ENCODE results near the gene ZBTB25.

Gene ZBTB25

DNA sequence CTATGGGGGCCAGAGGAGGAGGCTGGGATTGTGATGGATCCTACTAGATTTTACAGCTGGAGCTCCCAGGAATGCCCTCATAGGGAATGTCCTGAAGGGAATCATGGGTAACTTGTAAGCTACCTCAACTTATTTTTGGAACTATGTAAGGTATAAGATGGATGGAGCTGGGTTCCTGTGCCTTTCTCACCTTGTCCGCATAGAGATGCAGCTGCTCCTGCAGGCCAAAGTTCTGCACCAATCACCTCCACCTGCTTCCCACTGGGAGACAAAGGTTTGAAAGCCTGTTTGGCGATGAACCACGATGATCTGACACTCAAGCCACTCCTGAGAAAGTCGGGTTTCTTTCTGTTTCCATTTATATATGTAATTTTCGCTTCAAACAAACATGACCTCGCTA lies 39.0 kb downstream of the ZBTB25 start:
- Histone ChIP-seq H2AFZ (ENCODE audit: low read length) (peak overlapping the region; percentile 94), H3K79me2 (ENCODE audit: insufficient read depth, low read length) (peaks cover 20% of the 10 kb centered on the region; the same call in 1 of the 2 replicates), H3K9me3 (ENCODE audit: insufficient read depth, low read depth, low read length) (no peaks in the 10 kb centered on the region), H3K9ac (ENCODE audit: low read depth, low read length, poor library complexity, severe bottlenecking) (peak overlapping the region; percentile 75), H3K9me2 (replicated peaks; ENCODE audit: low read depth, low read length) (no peaks in the 10 kb centered on the region), H3K4me3 (ENCODE audit: low read length, poor library complexity, severe bottlenecking) (peak overlapping the region; percentile 86), H3K27me3 (ENCODE audit: insufficient read depth, low read length, poor library complexity, severe bottlenecking) (no peaks in the 10 kb centered on the region), H3F3A (ENCODE audit: low read depth) (peaks cover 6% of the 10 kb centered on the region; the same call in 1 of the 2 replicates), H3K36me3 (ENCODE audit: insufficient read depth, low read length) (no peaks in the 10 kb centered on the region), H3K4me2 (ENCODE audit: low read depth, low read length, poor library complexity, severe bottlenecking) (peak overlapping the region; percentile 96), H3K4me1 (ENCODE audit: insufficient read depth, low read length, poor library complexity, severe bottlenecking) (peaks cover 40% of the 10 kb centered on the region), H4K20me1 (ENCODE audit: insufficient read depth, low read length, poor library complexity, severe bottlenecking) (peaks cover 14% of the 10 kb centered on the region)
- TF ChIP-seq, protein P1, sequence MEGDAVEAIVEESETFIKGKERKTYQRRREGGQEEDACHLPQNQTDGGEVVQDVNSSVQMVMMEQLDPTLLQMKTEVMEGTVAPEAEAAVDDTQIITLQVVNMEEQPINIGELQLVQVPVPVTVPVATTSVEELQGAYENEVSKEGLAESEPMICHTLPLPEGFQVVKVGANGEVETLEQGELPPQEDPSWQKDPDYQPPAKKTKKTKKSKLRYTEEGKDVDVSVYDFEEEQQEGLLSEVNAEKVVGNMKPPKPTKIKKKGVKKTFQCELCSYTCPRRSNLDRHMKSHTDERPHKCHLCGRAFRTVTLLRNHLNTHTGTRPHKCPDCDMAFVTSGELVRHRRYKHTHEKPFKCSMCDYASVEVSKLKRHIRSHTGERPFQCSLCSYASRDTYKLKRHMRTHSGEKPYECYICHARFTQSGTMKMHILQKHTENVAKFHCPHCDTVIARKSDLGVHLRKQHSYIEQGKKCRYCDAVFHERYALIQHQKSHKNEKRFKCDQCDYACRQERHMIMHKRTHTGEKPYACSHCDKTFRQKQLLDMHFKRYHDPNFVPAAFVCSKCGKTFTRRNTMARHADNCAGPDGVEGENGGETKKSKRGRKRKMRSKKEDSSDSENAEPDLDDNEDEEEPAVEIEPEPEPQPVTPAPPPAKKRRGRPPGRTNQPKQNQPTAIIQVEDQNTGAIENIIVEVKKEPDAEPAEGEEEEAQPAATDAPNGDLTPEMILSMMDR (conservative IDR thresholded peaks at IDR 0.05; ENCODE audit: low read length) = no peak
- TF ChIP-seq EZH2phosphoT487 (IDR thresholded peaks at IDR 0.05; ENCODE audit: borderline replicate concordance) = no peak

DNA sequence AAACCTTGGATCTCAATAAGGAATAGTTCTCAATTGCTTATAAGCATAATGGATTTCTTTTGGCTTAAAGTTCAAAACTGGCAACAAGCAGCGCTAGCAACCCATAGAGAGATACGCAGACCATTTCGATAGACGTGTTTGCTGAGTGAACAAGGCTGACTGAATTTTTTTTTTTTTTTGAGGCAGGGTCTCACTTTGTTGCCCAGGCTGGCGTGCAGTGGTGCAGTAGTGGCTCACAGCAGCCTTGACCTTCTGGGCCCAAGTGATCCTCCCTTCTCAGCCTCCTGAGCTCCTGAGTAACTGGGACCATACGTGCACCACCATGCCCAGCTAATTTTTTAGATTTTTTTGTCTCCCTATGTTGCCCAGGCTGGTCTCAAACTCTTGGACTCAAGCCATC lies 39.8 kb downstream of the ZBTB25 start:
- H3K4me2 ChIP-seq (ENCODE audit: low read depth, low read length, poor library complexity, severe bottlenecking) = peak overlapping the region; percentile 96
- no peaks in the 10 kb centered on the region for H3K9me3 ChIP-seq (ENCODE audit: insufficient read depth, low read depth, low read length)
- no peaks in the 10 kb centered on the region for H3K27me3 ChIP-seq (ENCODE audit: insufficient read depth, low read length, poor library complexity, severe bottlenecking)
- no peaks in the 10 kb centered on the region for H3K36me3 ChIP-seq (ENCODE audit: insufficient read depth, low read length)
- no peaks in the 10 kb centered on the region for H3K9me2 ChIP-seq (replicated peaks; ENCODE audit: low read depth, low read length)
- TF ChIP-seq EZH2phosphoT487 (IDR thresholded peaks at IDR 0.05; ENCODE audit: borderline replicate concordance) = no peak
- no peak overlapping the region for H3K4me3 ChIP-seq (ENCODE audit: low read length, poor library complexity, severe bottlenecking)
- peaks cover 43% of the 10 kb centered on the region for H3K4me1 ChIP-seq (ENCODE audit: insufficient read depth, low read length, poor library complexity, severe bottlenecking)
- no peak overlapping the region for H3K9ac ChIP-seq (ENCODE audit: low read depth, low read length, poor library complexity, severe bottlenecking)
- H3K79me2 ChIP-seq (ENCODE audit: insufficient read depth, low read length) = peaks cover 20% of the 10 kb centered on the region; the same call in 1 of the 2 replicates
- no peak overlapping the region for H2AFZ ChIP-seq (ENCODE audit: low read length)
- peaks cover 1% of the 10 kb centered on the region; the same call in 1 of the 2 replicates for H3F3A ChIP-seq (ENCODE audit: low read depth)
- H4K20me1 ChIP-seq (ENCODE audit: insufficient read depth, low read length, poor library complexity, severe bottlenecking) = peaks cover 14% of the 10 kb centered on the region

DNA sequence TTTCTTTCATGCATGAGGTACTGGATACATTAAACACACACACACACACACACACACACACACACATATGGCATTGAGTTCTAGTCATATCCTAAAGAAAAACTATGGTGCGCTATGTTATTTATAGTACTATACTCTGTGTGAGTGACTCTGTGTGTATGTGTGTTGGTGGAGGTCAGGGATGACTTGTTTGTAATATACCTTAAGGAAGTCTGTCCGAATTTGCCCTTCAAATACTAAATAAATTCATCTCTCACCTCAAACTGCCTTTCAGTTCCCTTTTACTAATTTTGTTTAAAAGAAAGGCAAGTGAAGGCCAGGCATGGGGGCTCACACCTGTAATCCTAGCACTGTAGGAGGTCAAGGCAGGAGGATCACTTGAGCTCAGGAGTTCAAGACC lies 40.4 kb downstream of the ZBTB25 start:
- Histone ChIP-seq H3K9ac (ENCODE audit: low read depth, low read length, poor library complexity, severe bottlenecking) (no peak overlapping the region), H3F3A (ENCODE audit: low read depth) (no peaks in the 10 kb centered on the region), H3K4me2 (ENCODE audit: low read depth, low read length, poor library complexity, severe bottlenecking) (no peak overlapping the region)

More for the DNA sequence above, 40.4 kb downstream of the ZBTB25 start:
- no peaks in the 10 kb centered on the region for H3K9me2 ChIP-seq (replicated peaks; ENCODE audit: low read depth, low read length)
- H3K36me3 ChIP-seq (ENCODE audit: insufficient read depth, low read length) = no peaks in the 10 kb centered on the region
- TF ChIP-seq EZH2phosphoT487 (IDR thresholded peaks at IDR 0.05; ENCODE audit: borderline replicate concordance) = no peak
- TF ChIP-seq, protein P1 (conservative IDR thresholded peaks at IDR 0.05; ENCODE audit: low read length) = no peak
- H3K27me3 ChIP-seq (ENCODE audit: insufficient read depth, low read length, poor library complexity, severe bottlenecking) = no peaks in the 10 kb centered on the region
- H3K79me2 ChIP-seq (ENCODE audit: insufficient read depth, low read length) = peaks cover 20% of the 10 kb centered on the region; the same call in 1 of the 2 replicates
- H3K4me3 ChIP-seq (ENCODE audit: low read length, poor library complexity, severe bottlenecking) = no peak overlapping the region
- peaks cover 38% of the 10 kb centered on the region for H3K4me1 ChIP-seq (ENCODE audit: insufficient read depth, low read length, poor library complexity, severe bottlenecking)
- H3K9me3 ChIP-seq (ENCODE audit: insufficient read depth, low read depth, low read length) = no peaks in the 10 kb centered on the region
- H2AFZ ChIP-seq (ENCODE audit: low read length) = no peak overlapping the region
- H4K20me1 ChIP-seq (ENCODE audit: insufficient read depth, low read length, poor library complexity, severe bottlenecking) = peaks cover 14% of the 10 kb centered on the region
